Measurements from ENCODE around the gene ALK.

DNA sequence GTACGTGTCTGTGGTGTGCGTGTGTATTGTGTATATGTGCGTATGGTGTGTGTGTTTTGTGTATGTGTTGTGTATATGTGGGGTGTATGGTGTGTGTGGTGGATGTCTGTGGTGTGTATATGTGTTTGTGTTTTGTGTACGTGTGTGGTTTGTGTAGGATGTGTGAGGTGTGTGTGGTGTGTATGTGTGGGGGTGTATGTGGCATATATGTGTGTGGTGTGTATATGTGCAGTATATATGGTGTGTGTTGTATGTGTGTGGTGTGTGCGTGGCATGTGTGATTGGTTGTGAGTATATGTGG, 704.8 kb downstream of the ALK start:
- TF ChIP-seq CTCF (conservative IDR thresholded peaks at IDR 0.05) (no peak), ZFX (IDR thresholded peaks at IDR 0.05) (no peak)
